AG04449 (cell line): Measurements from ENCODE around the gene NPW.

Source experiments
- CTCF ChIA-PET: fragments of 350-600 bp; formaldehyde crosslinking; extraction: SDS; loops from one replicate; lab custom pipeline; 2021; ENCODE audit warnings: antibody characterized with exemption; lab: Yijun Ruan, JAX
- POLR2A ChIA-PET: fragments of 400-600, 350-600 bp; formaldehyde crosslinking; extraction: SDS; loops from one replicate; lab custom pipeline; 2020; ENCODE audit warnings: antibody characterized with exemption, inconsistent platforms; lab: Yijun Ruan, JAX
- DNase-seq: peaks from one replicate; pipeline ENCODE4 v3.0.0-alpha.2; 2010; ENCODE audit warnings: low read depth, low spot score
- H3K4me3 ChIP-seq: 2 replicates; pipeline ENCODE4 v1.5.1; 2011; ENCODE audit warnings: low read depth, mild to moderate bottlenecking, control low read depth, low read length
- TF ChIP-seq, protein P1 (sequence below): IDR thresholded peaks from one replicate; pipeline ENCODE4 v1.5.1; 2011; ENCODE audit warnings: mild to moderate bottlenecking, moderate library complexity, low read length, control low read depth, inconsistent platforms; ENCODE audit not compliant: insufficient read depth; ENCODE audit errors: missing control alignments

NPW gene

GRCh38 chr16:1998852-1999801, 20.5 kb upstream of the NPW start:
- DNase-seq = no peak
- ChIA-PET CTCF (interaction anchor here (1.9 to 10.6 kb wide), 3 partner anchors 9 to 142 kb away, joined by 7 to 176 read pairs (median 19); partner anchors contain the start of gene PKD1), POLR2A (interaction anchor here (1.6 kb wide), 1 partner anchor 156 kb away, joined by 3 read pairs; the partner anchor contains the start of gene TRAF7)
- H3K4me3 ChIP-seq = no peak overlapping the region
- TF ChIP-seq, protein P1, sequence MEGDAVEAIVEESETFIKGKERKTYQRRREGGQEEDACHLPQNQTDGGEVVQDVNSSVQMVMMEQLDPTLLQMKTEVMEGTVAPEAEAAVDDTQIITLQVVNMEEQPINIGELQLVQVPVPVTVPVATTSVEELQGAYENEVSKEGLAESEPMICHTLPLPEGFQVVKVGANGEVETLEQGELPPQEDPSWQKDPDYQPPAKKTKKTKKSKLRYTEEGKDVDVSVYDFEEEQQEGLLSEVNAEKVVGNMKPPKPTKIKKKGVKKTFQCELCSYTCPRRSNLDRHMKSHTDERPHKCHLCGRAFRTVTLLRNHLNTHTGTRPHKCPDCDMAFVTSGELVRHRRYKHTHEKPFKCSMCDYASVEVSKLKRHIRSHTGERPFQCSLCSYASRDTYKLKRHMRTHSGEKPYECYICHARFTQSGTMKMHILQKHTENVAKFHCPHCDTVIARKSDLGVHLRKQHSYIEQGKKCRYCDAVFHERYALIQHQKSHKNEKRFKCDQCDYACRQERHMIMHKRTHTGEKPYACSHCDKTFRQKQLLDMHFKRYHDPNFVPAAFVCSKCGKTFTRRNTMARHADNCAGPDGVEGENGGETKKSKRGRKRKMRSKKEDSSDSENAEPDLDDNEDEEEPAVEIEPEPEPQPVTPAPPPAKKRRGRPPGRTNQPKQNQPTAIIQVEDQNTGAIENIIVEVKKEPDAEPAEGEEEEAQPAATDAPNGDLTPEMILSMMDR = no peak

GRCh38 chr16:1999866-2000514, 19.6 kb upstream of the NPW start:
- TF ChIP-seq, protein P1 = no peak
- ChIA-PET POLR2A (no interaction called here), CTCF (interaction anchor here (6.5 to 10.6 kb wide), 2 partner anchors 12 to 140 kb away, joined by 163 to 176 read pairs; partner anchors contain the start of genes GFER, NOXO1, PKD1 and SYNGR3)
- no peak for DNase-seq
- H3K4me3 ChIP-seq = no peak overlapping the region

DNA sequence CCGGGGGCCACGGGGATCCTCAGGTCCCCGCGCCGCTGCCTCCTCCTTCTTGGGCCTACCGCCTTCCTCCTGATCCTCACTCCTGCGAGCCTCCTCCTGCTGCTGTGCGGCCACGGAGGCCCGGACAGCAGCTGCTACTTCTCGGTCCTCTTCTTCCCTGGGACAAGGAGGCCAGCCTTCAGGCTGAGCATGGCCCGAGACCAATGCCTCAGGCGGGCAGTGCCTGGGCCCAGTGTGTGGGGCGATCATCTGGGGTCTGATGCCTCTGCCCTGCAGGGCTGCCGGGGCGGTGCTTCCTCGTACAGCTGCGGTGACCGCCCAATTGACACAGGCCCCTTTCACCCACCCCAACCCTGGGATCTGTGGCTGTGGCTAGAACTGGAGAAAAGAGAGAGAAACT, 18.6 kb upstream of the NPW start:
- ChIA-PET CTCF (interaction anchor here (4.8 to 10.6 kb wide), 3 partner anchors 12 to 139 kb away, joined by 38 to 176 read pairs (median 163); partner anchors contain the start of genes GFER, NOXO1, PKD1 and SYNGR3), POLR2A (interaction anchor here (1.2 kb wide), 1 partner anchor 154 kb away, joined by 3 read pairs; the partner anchor contains the start of gene TRAF7)
- TF ChIP-seq, protein P1 = no peak
- DNase-seq = no peak
- H3K4me3 ChIP-seq = no peak overlapping the region

DNA sequence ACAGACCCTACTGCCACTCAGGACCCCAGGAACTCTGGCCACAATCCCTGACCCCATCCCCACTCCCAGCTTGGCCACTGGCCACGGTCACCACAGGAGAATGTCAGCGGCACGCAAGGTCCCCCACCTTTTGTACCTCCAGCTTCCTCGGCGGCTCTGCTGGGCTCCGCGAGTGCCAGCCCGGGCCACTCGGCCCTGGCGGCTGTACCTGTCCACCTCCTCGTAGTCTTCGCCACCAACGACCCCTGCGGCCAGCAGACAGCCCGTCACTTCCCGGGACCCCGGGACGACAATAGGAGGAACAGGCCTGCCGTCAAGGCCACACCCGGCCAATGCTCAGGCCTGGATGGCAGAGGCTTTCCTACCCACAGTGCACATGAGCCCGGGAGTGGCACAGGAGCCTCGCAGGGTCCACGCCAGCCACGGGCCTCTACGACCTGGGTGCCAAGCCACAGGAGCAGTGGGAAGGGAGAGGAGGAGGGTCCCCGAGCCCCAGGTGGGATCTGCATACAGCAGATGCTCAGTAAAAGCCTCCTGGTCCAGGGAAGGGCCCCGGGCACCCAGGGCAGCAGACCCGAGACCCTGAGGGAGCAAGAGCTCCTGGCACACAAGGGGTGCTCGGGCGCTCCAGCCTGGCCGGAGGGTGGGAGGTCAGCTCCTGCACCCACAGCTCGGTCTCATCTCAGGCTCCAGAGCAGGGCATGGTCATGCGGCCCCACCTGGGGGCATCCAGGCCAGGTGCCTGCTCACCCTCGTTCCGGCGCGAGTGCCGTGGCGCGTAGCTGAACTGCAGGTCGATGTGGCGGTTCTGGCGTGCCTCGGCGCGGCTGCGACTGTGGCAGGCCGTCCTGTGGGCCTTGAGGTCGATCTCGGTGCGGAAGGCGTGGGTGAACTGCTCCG, 17.9 kb upstream of the NPW start:
- POLR2A ChIA-PET = interaction anchor here (1.2 kb wide), 1 partner anchor 154 kb away, joined by 3 read pairs; the partner anchor contains the start of gene TRAF7
- CTCF ChIA-PET = interaction anchor here (3.7 to 10.6 kb wide), 4 partner anchors 11 to 151 kb away, joined by 38 to 176 read pairs (median 100); partner anchors contain the start of genes GFER, NOXO1, PKD1 and SYNGR3
- DNase-seq = no peak
- TF ChIP-seq, protein P1 = no peak
- no peak overlapping the region for H3K4me3 ChIP-seq

GRCh38 chr16:2002406-2003230, 17.0 kb upstream of the NPW start:
- no peak for DNase-seq
- TF ChIP-seq, protein P1 = no peak
- ChIA-PET POLR2A (no interaction called here), CTCF (interaction anchor here (0.6 to 10.6 kb wide), 19 partner anchors 10 to 248 kb away, joined by 3 to 176 read pairs (median 4); partner anchors contain the start of genes ECI1, GFER, NOXO1 and NTHL1)
- no peak overlapping the region for H3K4me3 ChIP-seq
